Kidney capillary endothelial cell (primary cell): Measurements from ENCODE around the gene CERS6.
"Not testable (repeated sequence)": the region's sequence is repeated elsewhere in the genome, so short reads cannot be mapped to it uniquely, and the experiment has no call there.

Experiments
- DNase-seq: peaks from one replicate; pipeline ENCODE4 v3.0.0-alpha.2; 2018; ENCODE audit warnings: low spot score

The CERS6 gene

DNA sequence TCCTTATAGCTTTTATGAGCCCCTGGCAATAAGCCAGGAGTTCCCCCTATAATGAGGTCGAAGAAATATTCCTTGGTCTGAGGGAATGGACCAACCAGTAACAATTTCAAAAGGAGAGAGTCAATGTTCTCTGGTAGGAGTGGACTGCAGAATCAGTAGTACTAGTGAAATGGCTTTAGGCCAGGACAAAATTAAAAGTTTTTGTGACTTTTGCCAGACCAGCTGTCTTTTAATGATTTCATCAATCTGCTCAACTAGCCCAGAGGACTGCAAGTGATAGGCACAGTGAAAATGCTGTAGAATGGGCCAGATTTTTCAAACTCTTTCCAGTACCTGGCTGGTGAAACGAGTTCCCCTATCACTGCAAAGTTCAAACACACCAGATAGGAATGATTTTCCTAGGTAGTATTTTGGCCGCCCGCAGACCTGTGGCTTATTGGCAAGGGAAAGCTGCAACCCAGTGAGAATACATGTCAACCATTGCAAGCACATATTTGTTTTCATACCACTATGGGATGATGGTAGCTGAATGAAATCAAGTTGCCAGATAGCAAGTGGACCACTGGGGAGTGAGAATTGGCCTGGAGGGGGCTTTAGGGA lies 45.5 kb downstream of the CERS6 start:
- DNase-seq: no peak

DNA sequence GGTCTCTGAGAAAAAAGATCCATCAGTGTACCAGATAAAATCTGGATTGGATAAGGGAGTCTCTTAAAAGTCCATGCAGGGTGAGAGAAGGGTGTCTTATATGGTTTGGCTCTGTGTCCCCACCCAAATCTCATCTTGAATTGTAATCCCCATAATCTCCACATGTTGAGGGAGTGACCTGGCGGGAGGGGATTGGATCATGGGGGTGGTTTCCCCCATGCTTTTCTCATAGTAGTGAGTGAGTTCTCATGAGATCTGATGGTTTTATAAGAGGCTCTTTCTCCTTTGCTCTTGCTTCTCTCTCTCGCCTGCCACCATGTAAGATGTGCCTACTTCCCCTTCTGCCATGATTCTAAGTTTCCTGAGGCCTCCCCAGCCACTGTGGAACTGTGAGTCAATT lies 46.8 kb downstream of the CERS6 start:
- not testable (repeated sequence) for DNase-seq

DNA sequence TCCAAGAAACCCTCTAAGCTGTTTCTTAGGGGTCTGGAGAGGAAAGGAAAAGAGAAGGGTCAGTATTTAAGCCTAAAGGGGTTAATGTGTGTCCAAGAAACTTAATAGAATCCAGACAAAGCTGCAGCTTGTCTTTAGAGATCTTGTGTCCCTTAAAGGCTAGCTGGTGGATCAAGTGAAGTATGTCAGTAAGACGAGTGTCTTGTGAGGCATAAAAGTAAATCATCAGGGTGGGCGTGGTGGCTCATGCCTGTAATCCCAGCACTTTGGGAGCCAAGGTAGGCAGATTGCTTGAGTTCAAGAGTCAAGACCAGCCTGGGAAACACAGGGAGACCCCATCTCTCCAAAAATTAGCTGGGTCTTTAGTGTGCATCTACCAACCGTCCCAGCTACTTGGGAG lies 47.8 kb downstream of the CERS6 start:
- no peak for DNase-seq

DNA sequence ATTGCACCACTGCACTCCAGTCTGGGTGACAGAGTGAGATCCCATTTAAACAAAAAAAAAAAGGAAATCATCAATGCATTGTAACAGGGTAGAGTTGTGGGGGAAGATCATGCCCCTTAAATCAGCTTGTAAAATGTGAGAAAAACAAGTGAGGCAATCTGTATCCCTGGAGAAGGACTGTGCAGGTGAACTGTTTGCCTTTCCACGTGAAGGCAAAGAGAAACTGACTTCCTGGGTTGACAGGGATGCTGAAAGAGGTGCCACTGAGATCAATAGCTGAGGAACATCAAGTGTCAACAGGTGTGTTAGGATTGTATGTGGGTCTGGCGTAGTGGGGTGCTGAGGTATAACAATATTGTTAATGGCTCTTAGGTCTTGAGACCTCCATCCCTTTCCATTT lies 48.3 kb downstream of the CERS6 start:
- DNase-seq: no peak

DNA sequence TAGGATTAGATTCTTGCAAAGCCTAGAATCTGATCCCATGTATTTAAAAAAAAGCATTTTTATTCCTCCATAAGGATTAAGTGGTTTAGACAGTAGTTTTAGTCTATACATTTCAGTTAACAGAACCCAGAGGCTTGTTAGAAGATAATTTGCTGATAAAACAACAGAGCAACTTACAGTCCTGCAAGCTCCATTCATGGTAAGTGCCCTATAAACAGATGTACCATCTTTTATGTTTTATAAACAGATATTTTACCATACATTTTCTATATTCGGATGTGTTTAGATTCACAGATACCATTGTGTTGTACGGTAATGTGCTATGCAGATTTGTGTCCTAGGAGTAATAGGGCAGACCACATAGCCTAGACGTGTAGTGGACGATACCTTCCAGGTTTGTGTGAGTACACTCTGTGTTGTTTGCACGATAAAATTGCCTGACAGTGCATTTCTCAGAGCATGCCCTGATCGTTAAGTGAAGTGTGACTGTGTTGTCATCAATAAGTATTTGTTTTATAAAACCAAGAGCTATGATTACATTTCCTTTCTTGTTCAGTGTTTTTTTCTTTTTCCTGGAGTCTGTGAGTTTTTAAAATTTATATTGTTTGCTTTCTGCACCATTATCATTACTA lies 54.2 kb downstream of the CERS6 start:
- DNase-seq: no peak

DNA sequence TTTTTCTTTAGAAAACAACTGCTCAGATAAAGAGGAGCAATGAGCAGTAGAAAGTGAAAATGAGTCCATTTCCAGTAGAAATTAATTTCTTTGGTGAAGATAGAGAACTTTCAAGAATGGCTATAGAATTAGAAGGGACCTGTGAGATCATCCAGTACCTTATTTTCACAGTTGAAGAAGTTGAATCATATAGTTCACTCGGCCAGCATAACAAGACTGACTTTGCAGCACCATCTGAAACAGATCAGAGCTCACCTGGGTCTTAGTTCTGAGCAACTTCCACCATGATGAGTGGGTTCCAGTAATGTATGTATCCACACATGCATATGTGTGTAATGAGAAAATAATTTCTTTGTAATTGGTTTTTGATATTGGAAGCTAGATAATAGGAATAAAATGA lies 58.6 kb downstream of the CERS6 start:
- DNase-seq: no peak

DNA sequence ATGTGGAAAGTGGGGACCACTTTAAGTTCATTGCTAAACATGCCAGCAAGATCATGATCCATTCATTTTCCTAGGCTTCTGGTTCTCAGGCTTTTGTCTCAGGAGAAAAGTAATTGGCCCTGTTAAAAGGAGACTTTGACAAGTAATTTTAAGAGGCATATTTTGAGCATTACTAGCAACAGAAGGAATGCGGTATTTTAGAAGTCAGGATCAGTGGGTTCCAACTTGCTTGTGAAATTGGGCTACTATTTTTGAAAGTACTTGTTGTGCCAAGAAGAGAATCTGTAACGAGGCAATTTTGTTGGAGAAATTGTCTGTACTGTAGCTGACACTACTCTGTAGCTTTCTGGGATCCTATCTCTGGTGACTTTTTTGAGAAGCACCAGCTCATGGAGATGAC lies 59.4 kb downstream of the CERS6 start:
- DNase-seq: no peak

DNA sequence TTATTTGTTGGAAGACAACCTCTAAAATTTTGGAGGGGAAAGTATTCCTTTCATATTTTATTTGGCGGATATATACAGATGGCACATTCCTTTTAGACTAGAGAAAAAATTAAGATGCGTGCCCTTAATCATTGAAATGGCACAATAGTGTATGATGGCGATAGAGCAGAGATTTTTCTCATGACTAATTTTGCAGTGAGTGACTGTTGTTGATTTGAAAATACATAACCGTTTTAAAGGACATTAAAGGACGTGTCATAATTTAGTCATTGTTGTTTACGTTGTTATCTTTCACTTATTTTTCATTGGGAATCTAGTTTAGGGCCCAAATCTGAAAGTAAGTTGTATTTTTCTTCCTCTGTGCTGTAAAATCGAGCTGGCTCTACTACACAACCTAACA lies 61.7 kb downstream of the CERS6 start:
- no peak for DNase-seq

DNA sequence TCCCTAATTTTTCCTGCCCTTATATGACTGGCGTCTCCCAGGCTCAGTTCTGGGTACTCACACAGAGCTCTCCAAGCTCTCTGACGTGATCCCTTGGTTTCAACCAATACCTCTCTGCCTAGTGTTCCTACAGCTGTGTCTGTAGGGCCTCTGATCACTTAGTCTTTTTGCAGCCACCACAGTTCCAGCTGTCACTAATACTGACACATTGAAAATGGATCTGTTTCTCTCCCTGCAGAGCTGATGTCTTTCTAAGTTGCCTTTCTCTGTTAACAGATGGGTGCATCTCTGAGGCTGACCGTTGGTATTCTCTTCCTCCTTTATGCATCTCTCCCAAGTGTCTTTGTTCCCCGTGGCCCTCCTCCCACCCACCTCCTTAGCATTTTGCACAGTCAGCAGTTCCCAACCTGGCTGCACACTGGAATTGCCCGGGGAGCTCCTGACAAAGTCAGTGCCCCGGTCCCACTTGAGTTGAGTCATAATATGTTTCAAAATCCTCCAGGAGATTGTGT lies 62.5 kb downstream of the CERS6 start:
- DNase-seq: no peak

DNA sequence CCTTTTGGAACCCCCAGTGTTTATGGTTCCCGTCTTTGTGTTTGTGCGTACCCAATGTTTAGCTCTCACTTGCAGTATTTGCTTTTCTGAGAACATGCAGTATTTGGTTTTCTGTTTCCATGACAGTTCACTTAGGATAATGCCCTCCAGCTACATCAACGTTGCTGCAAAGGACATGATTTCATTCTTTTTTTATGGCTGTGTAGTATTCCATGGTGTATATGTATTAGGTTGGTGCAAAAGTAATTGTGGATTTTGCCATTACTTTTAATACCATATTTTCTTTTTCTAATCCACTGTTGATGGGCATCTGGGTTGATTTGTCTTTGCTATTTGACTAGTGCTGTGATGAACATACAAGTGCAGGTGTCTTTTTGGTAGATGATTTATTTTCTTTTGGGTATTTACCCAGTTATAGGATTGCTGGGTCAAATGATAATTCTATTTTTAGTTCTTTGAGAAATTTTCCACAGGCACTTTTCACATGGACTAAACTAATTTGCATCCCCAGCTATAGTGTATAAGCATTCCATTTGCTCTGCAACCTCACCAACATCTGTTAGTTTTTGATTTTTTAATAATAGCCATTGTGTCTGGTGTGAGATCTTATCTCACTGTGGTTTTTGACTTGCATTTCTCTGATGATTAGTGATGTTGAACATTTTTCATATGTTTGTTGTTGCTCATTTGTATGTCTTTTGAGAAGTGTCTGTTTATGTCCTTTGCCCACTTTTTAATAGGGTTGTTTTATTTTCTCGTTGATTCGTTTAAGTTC lies 63.6 kb downstream of the CERS6 start:
- DNase-seq: no peak

DNA sequence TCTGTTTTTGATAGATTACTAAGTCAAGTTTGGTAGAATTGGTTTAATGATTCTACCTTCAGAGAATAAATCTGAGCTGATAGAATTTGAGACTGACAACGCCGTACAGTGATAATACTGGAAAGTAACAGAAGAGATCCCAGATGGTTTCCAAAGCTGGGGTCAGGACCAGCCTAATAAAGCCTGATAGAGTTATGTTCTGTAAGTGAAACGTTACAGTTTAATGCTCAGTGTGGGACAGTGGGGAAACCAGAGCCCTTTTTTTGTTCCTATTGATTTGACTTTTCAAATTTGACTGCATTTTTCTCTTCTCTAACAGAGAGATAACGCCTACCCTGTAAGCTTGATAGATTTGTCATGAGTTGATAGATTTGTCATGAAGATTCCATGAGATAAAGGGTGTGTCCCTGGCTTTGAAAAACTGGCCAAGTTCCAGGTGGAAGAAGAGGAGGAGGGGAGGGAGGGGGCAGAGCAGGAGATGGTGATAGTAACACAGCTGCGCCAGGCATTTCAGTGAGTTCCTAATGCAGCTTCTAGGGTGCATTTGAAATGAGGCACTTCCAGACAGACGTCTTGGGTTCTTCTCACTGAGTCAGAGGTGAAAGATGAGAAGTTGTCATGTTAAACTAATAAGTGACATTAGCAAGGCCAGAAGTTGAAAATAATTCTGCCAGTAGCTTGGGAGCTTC lies 65.1 kb downstream of the CERS6 start:
- DNase-seq: no peak

DNA sequence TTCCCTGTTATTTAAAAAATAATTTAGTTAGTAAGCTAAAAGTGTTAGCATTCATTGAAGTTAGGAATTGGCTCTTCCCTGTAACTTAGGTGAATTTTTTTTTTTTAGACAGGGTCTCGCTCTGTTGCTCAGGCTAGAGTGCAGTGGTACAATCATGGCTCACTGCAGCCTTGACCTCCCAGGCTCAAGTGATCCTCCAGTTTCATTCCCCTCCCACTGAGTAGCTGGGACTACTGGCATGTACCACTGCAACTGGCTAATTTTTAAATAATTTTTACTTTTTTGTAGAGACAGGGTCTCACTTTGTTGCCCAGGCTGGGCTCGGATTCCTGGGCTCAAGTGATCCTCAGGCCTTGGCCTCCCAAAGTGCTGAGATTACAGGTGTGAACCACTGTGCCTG lies 66.4 kb downstream of the CERS6 start:
- DNase-seq: no peak

DNA sequence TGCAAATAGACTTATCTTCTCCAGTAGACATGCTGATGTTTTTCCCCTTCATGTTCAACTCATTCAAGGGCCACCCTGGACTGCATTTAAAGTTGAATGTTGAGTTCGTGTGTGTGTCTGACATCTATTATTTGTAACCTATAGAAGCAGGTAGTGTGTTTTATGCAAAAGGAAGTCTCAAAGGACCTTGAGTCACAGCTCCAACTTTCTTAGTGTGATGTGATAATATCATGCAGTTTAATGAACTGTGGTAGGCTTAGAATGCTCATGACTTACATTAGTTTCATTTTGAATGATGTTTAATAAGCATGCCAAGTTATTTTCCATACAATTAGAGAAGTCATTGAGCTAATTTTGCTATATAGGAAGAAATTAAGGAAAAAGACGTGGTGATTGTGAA lies 67.9 kb downstream of the CERS6 start:
- no peak for DNase-seq

DNA sequence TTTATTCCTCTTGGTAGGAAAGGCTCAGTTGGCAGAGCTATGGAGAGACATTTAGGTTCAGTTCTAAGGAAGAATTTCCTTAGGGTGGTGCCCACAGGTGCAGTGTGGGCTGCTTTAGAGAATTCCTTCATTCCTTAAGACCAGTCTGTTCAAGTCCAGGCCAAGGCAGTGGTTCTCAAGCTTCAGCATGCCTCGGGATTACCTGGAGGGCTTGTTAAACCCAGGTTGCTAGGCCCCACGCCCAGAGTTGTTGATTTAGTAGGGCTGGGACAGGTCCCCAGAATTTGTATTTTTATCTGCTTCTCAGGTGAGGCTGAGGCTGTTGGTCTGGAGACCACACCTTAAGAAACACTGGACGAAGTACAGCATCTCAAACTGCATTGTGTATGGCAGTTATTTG lies 68.9 kb downstream of the CERS6 start:
- DNase-seq: no peak

DNA sequence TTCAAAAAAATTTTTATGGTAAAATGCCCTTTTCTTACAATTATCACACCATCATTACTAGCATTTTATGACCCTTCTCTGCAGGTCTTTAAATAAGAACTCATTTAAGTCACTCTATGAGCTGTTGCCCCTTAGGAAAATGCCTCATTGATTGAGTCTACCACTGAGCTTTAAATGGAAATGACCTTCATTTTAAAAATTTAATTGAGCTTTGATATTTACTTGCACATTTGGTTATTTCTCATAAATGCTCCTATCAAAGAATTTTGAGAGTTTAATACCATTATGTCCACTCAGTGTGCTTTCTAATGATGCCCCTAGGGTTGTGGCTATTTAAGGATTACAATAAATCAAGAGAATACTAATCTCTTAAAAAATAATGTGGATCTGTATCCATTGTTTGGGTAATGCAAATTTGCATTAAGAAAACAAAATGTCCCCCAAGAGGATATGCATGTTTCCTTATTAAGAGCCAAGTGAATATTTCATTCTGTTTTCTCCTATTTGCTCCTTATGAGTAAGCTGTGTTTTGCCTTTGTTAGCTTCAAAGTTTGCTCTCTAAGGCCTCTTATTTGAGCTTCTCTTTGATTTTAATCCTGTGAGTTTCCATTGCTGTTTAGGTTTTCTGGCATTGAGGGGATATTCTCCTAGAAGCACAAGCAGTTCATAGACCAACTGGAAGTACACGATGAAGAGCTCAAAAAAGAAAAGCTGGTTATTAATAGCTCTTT lies 69.8 kb downstream of the CERS6 start:
- no peak for DNase-seq

DNA sequence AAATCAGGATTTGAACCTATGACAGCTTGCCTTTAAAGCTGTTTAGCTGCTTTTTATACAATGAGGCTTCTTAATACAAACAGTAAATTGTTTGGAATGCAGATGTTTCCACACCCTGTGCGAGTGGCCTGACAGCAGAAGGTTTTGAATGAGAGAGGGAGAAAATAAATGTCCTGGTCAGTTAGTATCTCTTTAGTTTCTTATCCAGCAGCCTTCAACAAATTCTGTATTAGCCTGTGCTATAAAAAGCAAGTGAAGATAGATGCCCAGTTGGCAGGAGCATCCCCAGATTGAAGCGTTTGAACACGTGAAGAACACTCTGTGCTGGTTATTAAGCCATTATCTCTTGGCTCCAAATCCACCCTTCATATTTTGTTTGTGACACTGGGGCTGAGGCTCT lies 70.6 kb downstream of the CERS6 start:
- no peak for DNase-seq

DNA sequence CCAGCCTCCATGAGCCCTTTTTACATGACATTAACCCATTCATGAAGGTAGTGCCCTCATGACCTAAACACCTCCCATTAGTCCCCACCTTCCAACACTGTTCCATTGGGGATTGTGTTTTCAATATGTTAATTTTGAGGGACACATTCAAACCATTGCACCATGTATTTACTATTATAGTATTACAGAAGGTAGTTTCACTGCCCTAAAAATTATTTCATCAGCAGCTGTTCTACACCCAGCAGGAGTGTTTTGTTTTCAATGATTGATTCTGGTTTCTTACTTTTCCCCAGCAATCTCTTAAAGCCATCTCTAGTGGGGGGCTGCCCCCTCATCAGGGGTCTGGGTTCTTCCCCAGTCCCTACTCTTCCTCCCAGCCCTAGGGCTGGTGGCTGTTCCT lies 71.9 kb downstream of the CERS6 start:
- no peak for DNase-seq

DNA sequence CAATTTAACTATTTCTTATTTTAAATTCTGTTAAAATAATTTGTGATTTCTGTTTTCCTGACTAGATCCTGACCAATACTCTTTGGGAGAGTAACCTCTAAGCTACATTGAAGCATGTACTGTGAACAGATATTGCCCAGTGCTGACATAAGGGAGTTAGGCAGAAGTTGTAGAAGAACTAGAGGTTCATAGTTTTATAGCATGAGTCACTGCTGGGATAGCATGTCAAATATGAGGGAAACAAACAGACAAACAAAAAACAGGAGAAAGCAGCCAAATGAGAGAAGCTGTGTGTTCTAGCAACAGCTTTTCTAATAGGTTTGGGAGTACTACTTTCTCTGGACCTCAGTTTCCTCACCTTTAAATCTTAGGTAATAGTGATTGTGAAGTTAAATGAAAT lies 72.4 kb downstream of the CERS6 start:
- DNase-seq: no peak

DNA sequence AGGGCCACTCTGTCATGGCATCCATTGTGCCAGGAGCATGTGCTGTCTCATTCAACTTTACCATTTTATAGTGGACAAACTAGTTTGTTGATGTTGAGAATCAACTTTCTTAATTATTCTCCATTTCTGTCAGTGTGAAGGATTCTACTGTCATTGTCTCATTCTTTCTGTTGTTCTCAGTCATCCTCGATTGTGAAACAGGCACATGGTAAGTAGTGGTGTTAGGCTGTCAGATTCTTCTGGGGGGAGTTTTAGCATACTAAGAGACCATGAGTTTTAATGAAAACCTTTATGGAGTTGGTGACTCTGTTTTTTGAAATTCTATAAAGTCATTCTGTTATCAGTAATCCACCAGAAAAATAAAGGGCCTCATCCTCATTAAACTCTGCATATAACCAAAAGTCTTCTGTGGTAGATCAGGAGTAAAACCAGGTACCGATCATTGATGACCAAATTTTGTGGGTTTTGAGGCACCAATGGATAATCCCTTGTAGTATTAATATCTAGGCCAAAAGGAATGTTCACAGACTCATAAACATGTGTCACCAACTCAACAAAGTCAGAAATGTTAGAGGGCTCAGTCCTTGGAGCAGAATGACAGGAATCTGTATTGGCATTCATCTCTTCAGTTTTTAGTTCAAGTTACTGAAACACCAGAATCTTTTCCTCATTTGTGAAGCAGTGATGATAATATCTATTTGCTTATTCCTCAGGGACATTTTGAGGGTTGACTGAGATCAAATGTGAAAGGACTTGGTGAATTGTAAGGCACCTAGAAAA lies 73.2 kb downstream of the CERS6 start:
- no peak for DNase-seq

DNA sequence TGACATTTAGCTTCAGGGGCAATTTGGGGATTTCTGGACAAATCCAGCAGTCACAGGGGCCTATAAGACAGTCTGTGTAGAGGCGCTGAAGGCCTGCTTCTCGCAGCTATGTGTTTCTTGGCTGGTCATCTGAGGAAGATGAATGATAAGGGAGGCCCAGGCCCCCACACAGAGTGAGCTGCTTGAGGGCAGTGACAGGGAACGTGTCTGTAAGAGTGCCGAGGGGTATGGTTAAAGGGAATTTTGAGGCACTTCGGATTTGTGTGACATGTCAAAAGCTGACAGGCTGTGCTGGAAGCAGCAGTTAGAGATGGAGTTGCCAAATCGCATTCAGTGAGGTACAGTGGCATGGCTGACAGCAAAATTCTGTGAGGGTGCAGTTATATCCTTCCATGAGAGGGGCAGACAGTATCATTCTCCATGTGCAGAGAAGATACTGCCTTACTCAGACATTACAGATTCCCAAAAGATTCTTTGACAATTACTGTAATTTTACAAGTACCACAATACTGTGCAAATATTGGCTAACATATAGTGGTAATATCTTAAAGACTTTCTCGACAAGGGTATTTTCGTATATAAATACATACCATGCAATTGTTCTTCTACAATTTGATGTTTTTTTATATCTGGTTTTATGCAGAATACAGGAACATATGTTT lies 74.0 kb downstream of the CERS6 start:
- no peak for DNase-seq
